ENCODE measurements around the gene PLCG2. TPM values are rescaled to one million over a fixed set of nuclear protein-coding genes. Genes with fewer than 3 reads are reported as not detected.

Gene PLCG2
- total RNA-seq, 1 experiment from 2014 or later = 3.5 TPM

DNA sequence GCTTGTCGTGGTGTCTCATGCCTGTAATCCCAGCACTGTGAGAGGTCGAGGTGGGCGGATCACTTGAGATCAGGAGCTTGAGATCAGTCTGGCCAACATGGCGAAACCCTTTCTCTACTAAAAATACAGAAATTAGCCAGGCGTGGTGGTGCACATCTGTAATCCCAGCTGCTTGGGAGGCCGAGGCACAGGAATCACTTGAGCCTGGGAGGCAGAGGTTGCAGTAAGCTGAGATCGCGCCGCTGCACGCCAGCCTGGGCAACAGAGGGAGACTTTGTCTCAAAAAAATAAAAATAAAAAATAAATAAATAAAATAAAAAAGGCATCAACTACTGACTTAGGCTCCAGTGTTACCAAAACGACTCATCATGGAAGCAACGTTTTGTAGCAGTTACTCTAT lies 115.5 kb downstream of the PLCG2 start:
- H3K36me3 ChIP-seq (ENCODE audit: low read depth, low read length) = no peaks in the 10 kb centered on the region
- POLR2A ChIA-PET (ENCODE audit: unreplicated experiment) = no interaction called here
- no peak overlapping the region for H3K4me2 ChIP-seq (ENCODE audit: low read length)
- H4K20me1 ChIP-seq (ENCODE audit: low read length) = no peaks in the 10 kb centered on the region
- intact Hi-C loops (cut with micrococcal nuclease) = loop anchor here (10.0 kb wide), 1 partner anchor 140 kb away; the partner anchor contains the start of gene HSD17B2
- no peaks in the 10 kb centered on the region for H3K9me2 ChIP-seq (replicated peaks; ENCODE audit: low read length)
- DNase-seq = no peak
- peaks cover 13% of the 10 kb centered on the region for H3K4me1 ChIP-seq (ENCODE audit: insufficient read depth, low read length)
- TF ChIP-seq EZH2 (IDR thresholded peaks at IDR 0.05; ENCODE audit: low read length, unreplicated experiment) (no peak), EZH2phosphoT487 (IDR thresholded peaks at IDR 0.05; ENCODE audit: borderline replicate concordance, low read length) (no peak)
- TF ChIP-seq, protein P1, sequence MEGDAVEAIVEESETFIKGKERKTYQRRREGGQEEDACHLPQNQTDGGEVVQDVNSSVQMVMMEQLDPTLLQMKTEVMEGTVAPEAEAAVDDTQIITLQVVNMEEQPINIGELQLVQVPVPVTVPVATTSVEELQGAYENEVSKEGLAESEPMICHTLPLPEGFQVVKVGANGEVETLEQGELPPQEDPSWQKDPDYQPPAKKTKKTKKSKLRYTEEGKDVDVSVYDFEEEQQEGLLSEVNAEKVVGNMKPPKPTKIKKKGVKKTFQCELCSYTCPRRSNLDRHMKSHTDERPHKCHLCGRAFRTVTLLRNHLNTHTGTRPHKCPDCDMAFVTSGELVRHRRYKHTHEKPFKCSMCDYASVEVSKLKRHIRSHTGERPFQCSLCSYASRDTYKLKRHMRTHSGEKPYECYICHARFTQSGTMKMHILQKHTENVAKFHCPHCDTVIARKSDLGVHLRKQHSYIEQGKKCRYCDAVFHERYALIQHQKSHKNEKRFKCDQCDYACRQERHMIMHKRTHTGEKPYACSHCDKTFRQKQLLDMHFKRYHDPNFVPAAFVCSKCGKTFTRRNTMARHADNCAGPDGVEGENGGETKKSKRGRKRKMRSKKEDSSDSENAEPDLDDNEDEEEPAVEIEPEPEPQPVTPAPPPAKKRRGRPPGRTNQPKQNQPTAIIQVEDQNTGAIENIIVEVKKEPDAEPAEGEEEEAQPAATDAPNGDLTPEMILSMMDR (conservative IDR thresholded peaks at IDR 0.05; ENCODE audit: low read depth, low read length) = no peak
- no peak overlapping the region for H2AFZ ChIP-seq (ENCODE audit: low read length)
- no peaks in the 10 kb centered on the region for H3K79me2 ChIP-seq (ENCODE audit: low read length)
- H3K9ac ChIP-seq (ENCODE audit: low read length) = no peak overlapping the region
- no peak overlapping the region for H3K4me3 ChIP-seq (ENCODE audit: low read length)
- no TSS peak for BruUV-seq (replicated peaks)
- no peaks in the 10 kb centered on the region for H3K9me3 ChIP-seq (ENCODE audit: low read length)
- CTCF ChIA-PET = no interaction called here
- H3K27ac ChIP-seq (ENCODE audit: low read length) = no peak overlapping the region
- no peak for ATAC-seq
- H3K27me3 ChIP-seq (ENCODE audit: low read length) = no peaks in the 10 kb centered on the region
- H3F3A ChIP-seq (ENCODE audit: low read length, unreplicated experiment) = no peaks in the 10 kb centered on the region

DNA sequence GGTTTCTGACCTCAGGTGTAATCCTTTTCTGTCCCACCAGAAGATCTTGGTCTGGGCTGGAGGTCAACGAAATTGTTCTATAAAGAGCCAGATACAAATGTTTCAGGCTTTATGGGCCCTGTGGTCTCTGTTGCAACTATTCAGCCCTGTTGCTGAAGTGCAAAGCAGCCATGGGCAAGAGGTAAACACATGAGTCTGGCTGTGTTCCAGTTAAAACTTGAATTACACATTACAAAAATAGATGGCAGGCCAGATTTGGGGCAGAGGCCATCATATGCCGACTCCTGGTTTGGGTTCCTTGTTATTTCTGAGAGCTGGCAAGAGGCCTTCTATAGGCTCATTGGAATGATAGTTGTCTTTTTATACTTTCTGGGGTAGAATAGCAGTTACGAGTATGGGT lies 117.8 kb downstream of the PLCG2 start:
- peaks cover 16% of the 10 kb centered on the region for H3K4me1 ChIP-seq (ENCODE audit: insufficient read depth, low read length)
- peak; percentile 15 for DNase-seq
- no peaks in the 10 kb centered on the region for H3K9me2 ChIP-seq (replicated peaks; ENCODE audit: low read length)
- TF ChIP-seq EZH2phosphoT487 (IDR thresholded peaks at IDR 0.05; ENCODE audit: borderline replicate concordance, low read length) = no peak
- TF ChIP-seq, protein P1 (conservative IDR thresholded peaks at IDR 0.05; ENCODE audit: low read depth, low read length) = no peak
- H3K36me3 ChIP-seq (ENCODE audit: low read depth, low read length) = no peaks in the 10 kb centered on the region
- H3K9me3 ChIP-seq (ENCODE audit: low read length) = no peaks in the 10 kb centered on the region
- ChIA-PET CTCF (no interaction called here), POLR2A (ENCODE audit: unreplicated experiment) (no interaction called here)
- no peaks in the 10 kb centered on the region for H3K27me3 ChIP-seq (ENCODE audit: low read length)
- H4K20me1 ChIP-seq (ENCODE audit: low read length) = no peaks in the 10 kb centered on the region
- H3K4me2 ChIP-seq (ENCODE audit: low read length) = no peak overlapping the region
- ATAC-seq = no peak
- H3K27ac ChIP-seq (ENCODE audit: low read length) = no peak overlapping the region
- no peak overlapping the region for H3K9ac ChIP-seq (ENCODE audit: low read length)
- peaks cover 3% of the 10 kb centered on the region for H3F3A ChIP-seq (ENCODE audit: low read length, unreplicated experiment)
- no peak overlapping the region for H3K4me3 ChIP-seq (ENCODE audit: low read length)
- H2AFZ ChIP-seq (ENCODE audit: low read length) = no peak overlapping the region
- intact Hi-C loops (cut with micrococcal nuclease) = loop anchor here (10.0 kb wide), 1 partner anchor 138 kb away; the partner anchor contains the start of gene HSD17B2
- H3K79me2 ChIP-seq (ENCODE audit: low read length) = no peaks in the 10 kb centered on the region
- BruUV-seq (replicated peaks) = no TSS peak

DNA sequence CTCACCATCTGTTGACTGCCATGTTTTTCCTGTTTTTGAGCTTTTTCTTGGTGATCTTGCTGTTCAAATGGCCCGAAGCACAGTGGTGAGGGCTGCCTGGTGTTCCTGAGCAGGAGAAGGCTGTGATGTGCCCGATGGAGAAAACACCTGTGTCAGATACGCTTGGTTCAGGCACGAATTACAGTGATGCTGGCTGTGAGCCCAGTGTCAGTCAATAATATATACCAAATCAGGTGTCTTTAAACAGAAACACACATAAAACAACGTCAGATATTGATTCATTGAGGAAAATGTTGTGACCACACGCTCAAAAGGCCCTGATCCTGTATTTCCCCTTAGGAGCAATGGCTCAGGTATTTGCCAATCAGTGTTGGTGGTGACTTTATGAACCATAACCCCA lies 120.5 kb downstream of the PLCG2 start:
- Histone ChIP-seq H3F3A (ENCODE audit: low read length, unreplicated experiment) (peaks cover 3% of the 10 kb centered on the region), H3K79me2 (ENCODE audit: low read length) (no peaks in the 10 kb centered on the region), H4K20me1 (ENCODE audit: low read length) (no peaks in the 10 kb centered on the region), H3K9ac (ENCODE audit: low read length) (no peak overlapping the region), H3K9me2 (replicated peaks; ENCODE audit: low read length) (no peaks in the 10 kb centered on the region), H3K9me3 (ENCODE audit: low read length) (no peaks in the 10 kb centered on the region), H3K36me3 (ENCODE audit: low read depth, low read length) (no peaks in the 10 kb centered on the region), H3K4me2 (ENCODE audit: low read length) (no peak overlapping the region), H3K27ac (ENCODE audit: low read length) (no peak overlapping the region), H3K4me3 (ENCODE audit: low read length) (no peak overlapping the region), H3K27me3 (ENCODE audit: low read length) (no peaks in the 10 kb centered on the region), H2AFZ (ENCODE audit: low read length) (no peak overlapping the region), H3K4me1 (ENCODE audit: insufficient read depth, low read length) (peaks cover 16% of the 10 kb centered on the region)
- DNase-seq (no peak), ATAC-seq (no peak)
- BruUV-seq (replicated peaks) = no TSS peak
- ChIA-PET POLR2A (ENCODE audit: unreplicated experiment) (no interaction called here), CTCF (no interaction called here)
- TF ChIP-seq, protein P1 (conservative IDR thresholded peaks at IDR 0.05; ENCODE audit: low read depth, low read length) = no peak
- TF ChIP-seq EZH2phosphoT487 (IDR thresholded peaks at IDR 0.05; ENCODE audit: borderline replicate concordance, low read length) = no peak
- no peak for TF ChIP-seq EZH2 (IDR thresholded peaks at IDR 0.05; ENCODE audit: low read length, unreplicated experiment)
- intact Hi-C loops (cut with micrococcal nuclease) = loop anchor here (10.0 kb wide), 1 partner anchor 135 kb away; the partner anchor contains the start of gene HSD17B2
